K562 treated with DMSO at 1 percent for 4 hours (cell line): ENCODE measurements around the gene ABCC10. TPM values are rescaled to one million over a fixed set of nuclear protein-coding genes. Genes with fewer than 3 reads are reported as not detected.

Experiments used
- total RNA-seq: library from RNA; unstranded; fragments of 300-600 nt; gene quantifications from 2 replicates; pipeline ENCODE4 v1.2.3, GENCODE V29; 2022; ENCODE audit not compliant: insufficient read depth

The ABCC10 gene, protein sequence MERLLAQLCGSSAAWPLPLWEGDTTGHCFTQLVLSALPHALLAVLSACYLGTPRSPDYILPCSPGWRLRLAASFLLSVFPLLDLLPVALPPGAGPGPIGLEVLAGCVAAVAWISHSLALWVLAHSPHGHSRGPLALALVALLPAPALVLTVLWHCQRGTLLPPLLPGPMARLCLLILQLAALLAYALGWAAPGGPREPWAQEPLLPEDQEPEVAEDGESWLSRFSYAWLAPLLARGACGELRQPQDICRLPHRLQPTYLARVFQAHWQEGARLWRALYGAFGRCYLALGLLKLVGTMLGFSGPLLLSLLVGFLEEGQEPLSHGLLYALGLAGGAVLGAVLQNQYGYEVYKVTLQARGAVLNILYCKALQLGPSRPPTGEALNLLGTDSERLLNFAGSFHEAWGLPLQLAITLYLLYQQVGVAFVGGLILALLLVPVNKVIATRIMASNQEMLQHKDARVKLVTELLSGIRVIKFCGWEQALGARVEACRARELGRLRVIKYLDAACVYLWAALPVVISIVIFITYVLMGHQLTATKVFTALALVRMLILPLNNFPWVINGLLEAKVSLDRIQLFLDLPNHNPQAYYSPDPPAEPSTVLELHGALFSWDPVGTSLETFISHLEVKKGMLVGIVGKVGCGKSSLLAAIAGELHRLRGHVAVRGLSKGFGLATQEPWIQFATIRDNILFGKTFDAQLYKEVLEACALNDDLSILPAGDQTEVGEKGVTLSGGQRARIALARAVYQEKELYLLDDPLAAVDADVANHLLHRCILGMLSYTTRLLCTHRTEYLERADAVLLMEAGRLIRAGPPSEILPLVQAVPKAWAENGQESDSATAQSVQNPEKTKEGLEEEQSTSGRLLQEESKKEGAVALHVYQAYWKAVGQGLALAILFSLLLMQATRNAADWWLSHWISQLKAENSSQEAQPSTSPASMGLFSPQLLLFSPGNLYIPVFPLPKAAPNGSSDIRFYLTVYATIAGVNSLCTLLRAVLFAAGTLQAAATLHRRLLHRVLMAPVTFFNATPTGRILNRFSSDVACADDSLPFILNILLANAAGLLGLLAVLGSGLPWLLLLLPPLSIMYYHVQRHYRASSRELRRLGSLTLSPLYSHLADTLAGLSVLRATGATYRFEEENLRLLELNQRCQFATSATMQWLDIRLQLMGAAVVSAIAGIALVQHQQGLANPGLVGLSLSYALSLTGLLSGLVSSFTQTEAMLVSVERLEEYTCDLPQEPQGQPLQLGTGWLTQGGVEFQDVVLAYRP (N-terminal part only)
- 11.9 and 15.4 TPM in 2 replicates for total RNA-seq

DNA sequence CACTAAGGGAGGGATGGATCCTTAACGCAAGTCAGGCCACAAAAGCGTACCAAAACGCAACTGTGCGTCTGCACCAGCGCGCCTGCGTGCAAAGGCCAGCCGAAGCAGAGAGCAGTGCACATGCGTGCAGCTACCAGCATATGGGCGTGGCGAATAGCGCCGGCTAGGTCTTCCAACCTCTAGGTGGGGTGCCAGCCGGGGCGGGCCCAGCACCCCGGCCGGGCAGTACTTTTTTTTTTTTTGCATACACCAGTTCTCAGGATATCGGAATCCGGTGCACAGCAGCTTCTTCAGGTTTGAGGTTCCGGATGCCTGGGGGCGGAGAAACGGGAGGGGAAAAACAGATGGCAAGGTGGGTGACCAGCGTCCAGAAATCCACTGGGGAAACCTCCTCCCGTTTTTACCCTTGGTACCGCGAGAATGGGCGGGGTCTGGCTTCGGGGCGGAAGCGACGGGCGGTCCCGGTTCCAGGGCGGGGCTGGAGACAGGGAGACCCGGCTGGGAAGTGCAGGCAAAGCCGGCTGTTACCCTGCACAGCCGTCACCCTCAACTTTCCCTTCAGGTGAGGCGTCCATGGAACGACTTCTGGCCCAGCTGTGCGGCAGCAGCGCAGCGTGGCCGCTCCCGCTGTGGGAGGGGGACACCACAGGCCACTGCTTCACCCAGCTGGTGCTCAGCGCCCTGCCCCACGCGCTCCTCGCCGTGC is at the start of gene ABCC10:
ABCC10 (plus strand) TSS at position 136 of the 706 bp plus-strand sequence; CDS start at position 574, 438 bp downstream.

DNA sequence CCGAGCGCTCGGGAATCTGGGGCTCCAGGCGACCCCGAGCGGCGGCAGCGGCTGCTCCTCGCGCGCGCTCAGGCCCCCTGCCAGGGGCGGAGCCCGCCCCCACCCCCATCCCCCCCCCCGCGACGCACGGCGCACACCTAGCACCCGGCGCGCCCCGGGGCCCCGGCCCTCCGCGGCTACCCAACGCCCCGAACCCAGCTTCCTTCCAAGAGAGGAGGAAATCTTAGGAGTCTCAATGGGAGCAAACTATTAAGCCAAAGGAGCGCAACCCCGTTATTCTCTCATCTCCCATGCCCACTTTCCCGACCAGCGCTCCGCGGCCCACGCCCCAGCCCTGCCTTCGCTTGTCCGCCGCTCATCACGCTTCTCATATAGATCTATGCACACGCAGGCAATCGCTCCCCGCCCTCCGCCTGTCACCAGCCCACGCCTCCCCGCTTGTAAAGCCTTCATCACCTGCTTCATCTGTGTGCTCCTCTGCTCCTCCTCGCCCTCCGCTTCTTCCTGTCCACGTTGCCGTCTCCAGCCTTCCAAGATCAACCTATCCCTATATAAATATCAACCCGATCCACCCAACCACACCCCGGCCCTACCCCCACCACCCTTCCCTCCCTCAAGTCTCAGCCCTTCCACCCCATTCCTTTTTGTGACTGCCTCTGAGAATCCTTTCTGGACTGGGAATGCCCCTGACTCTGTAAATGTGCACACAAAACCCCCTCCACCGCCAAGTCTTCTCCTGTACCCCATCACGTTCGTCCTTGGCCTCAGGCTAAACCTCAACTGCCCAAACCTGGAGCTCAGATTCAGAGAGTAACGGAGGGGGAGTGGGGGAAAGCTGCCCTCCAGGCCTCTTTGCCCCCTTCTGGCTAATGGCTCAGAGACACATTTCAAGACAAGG is 28.4 kb downstream of the ABCC10 start, which contains the start of gene DLK2:
DLK2 (minus strand) TSS at position 18 of the 898 bp plus-strand sequence. CDS start 723 bp downstream, outside the sequence.

GRCh38 chr6:43477235-43478007 is 50.1 kb downstream of the ABCC10 start, which contains the start of gene TJAP1:
TSS of gene TJAP1 (plus strand) at chr6:43477570. CDS start at chr6:43499002, 21,432 bp downstream.

Other genes starting within 250 kb of the ABCC10 start
- gene CUL9, start 245.3 kb upstream of the ABCC10 start, total RNA-seq, result 12.5 and 20.5 TPM in 2 replicates
- gene DNPH1, start 198.1 kb upstream of the ABCC10 start, total RNA-seq, result 204 and 307 TPM in 2 replicates
- gene TTBK1, start 184.1 kb upstream of the ABCC10 start, total RNA-seq, result not detected in 2 replicates
- not detected in 2 replicates for gene SLC22A7, start 129.3 kb upstream of the ABCC10 start, total RNA-seq
- not detected in 2 replicates for gene CRIP3, start 118.7 kb upstream of the ABCC10 start, total RNA-seq
- 13.0 and 16.6 TPM in 2 replicates for gene ZNF318, start 57.9 kb upstream of the ABCC10 start, total RNA-seq
- gene DLK2, start 28.0 kb downstream of the ABCC10 start, total RNA-seq, result 0.84 TPM in 1 of 2 replicates, not detected in the other
- 40.5 and 45.9 TPM in 2 replicates for gene TJAP1, start 50.0 kb downstream of the ABCC10 start, total RNA-seq
- gene LRRC73, start 82.8 kb downstream of the ABCC10 start, total RNA-seq, result not detected in 2 replicates
- 136 and 148 TPM in 2 replicates for gene YIPF3, start 89.4 kb downstream of the ABCC10 start, total RNA-seq
- gene POLR1C, start 89.5 kb downstream of the ABCC10 start, total RNA-seq, result 47.9 and 51.3 TPM in 2 replicates
- gene XPO5, start 148.5 kb downstream of the ABCC10 start, total RNA-seq, result 54.7 and 66.2 TPM in 2 replicates
- 20.0 and 22.6 TPM in 2 replicates for gene POLH, start 148.6 kb downstream of the ABCC10 start, total RNA-seq
- gene GTPBP2, start 201.7 kb downstream of the ABCC10 start, total RNA-seq, result 122 and 156 TPM in 2 replicates
- 64.2 and 69.6 TPM in 2 replicates for gene MAD2L1BP, start 208.3 kb downstream of the ABCC10 start, total RNA-seq
- gene RSPH9, start 217.5 kb downstream of the ABCC10 start, total RNA-seq, result 0.91 TPM in 1 of 2 replicates, not detected in the other